OCI-LY1 (cell line): ENCODE data around the gene EPHA2.

ENCODE experiments used
- EZH2 ChIP-seq: fragments of 200-600 bp; sonication (generic), shearing (Covaris generic); IDR thresholded peaks from 2 replicates; pipeline ENCODE4 v1.8.0; 2017; ENCODE audit warnings: borderline replicate concordance, mixed run types, mild to moderate bottlenecking, antibody characterized with exemption, low read length, moderate library complexity, mixed read lengths
- TF ChIP-seq, protein P1 (sequence below): fragments of 200-600 bp; sonication (generic), shearing (Covaris generic); IDR thresholded peaks from 2 replicates; pipeline ENCODE4 v1.5.1; 2017; ENCODE audit warnings: mild to moderate bottlenecking, antibody characterized with exemption, low read length, moderate library complexity, mixed read lengths

DNA sequence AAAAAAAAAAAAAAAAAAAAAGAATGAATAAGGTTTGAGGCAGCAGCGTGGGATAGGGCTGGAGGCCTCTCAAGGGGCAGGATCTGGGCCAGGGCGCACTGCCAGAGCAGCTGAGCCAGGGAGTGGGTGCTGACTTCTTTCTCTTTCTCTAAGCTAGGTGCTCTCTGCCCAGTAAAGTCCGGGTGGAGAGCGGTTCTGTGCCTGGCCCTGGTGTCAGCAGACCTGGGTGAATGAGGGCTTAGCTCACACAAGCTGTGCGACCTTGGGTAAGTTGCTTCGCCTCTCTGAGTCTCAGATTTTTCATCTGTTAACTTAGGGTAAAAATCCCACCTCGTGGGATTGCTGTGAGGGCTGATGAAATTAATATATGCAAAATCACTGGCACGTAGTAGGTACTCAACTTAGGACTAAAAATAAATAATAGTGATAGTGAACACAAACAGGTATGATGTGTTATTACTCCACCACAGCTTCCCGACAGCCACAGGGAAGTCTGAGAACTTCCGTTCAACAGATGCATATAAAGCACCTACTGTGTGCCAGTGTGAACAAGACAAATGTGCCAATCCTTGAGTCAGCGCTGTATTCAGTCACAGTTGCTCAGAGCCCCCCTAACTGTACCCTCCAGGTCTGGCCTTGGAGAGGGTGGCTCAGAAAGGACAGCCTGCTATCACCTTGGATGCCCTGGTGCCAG, 80.4 kb downstream of the EPHA2 start:
- TF ChIP-seq EZH2: no peak
- TF ChIP-seq, protein P1, sequence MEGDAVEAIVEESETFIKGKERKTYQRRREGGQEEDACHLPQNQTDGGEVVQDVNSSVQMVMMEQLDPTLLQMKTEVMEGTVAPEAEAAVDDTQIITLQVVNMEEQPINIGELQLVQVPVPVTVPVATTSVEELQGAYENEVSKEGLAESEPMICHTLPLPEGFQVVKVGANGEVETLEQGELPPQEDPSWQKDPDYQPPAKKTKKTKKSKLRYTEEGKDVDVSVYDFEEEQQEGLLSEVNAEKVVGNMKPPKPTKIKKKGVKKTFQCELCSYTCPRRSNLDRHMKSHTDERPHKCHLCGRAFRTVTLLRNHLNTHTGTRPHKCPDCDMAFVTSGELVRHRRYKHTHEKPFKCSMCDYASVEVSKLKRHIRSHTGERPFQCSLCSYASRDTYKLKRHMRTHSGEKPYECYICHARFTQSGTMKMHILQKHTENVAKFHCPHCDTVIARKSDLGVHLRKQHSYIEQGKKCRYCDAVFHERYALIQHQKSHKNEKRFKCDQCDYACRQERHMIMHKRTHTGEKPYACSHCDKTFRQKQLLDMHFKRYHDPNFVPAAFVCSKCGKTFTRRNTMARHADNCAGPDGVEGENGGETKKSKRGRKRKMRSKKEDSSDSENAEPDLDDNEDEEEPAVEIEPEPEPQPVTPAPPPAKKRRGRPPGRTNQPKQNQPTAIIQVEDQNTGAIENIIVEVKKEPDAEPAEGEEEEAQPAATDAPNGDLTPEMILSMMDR: no peak
